Measurements from ENCODE around the gene IWS1.

DNA sequence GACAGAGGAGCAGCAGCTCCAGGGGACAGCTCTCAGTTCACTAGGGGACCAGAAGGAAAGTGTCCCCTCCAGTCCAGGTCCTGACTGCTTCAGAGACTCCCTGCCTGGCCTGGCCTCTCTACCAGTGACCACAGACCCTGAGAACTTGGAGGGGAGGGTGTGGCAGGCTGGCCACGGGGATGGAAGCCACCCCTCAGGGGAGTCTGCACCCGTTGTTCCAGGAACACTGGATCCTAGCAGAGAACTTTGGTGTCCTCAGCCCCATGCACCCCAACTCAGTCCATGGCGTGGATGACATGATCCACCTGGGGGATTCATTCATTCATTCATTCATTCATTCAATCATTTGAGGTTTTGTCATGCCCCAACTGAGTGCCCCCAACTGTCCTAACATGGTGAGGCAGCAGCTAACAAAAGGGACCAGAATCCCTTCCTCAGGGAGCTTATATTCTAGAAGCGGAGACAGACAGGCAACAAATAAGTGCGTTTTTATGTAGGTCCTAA, 41.1 kb upstream of the IWS1 start:
- TF ChIP-seq, protein P1, sequence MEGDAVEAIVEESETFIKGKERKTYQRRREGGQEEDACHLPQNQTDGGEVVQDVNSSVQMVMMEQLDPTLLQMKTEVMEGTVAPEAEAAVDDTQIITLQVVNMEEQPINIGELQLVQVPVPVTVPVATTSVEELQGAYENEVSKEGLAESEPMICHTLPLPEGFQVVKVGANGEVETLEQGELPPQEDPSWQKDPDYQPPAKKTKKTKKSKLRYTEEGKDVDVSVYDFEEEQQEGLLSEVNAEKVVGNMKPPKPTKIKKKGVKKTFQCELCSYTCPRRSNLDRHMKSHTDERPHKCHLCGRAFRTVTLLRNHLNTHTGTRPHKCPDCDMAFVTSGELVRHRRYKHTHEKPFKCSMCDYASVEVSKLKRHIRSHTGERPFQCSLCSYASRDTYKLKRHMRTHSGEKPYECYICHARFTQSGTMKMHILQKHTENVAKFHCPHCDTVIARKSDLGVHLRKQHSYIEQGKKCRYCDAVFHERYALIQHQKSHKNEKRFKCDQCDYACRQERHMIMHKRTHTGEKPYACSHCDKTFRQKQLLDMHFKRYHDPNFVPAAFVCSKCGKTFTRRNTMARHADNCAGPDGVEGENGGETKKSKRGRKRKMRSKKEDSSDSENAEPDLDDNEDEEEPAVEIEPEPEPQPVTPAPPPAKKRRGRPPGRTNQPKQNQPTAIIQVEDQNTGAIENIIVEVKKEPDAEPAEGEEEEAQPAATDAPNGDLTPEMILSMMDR (IDR thresholded peaks at IDR 0.05): no peak
- no peak for TF ChIP-seq POLR2A (IDR thresholded peaks at IDR 0.05)
- no peak for TF ChIP-seq POLR2AphosphoS5 (IDR thresholded peaks at IDR 0.05)

Measured in breast epithelium (tissue), 3 donors.